CD4-positive, alpha-beta T cell treated with Interleukin-10 for 1 hour (primary cell): ENCODE data around the gene CDH13.

Source experiments
- DNase-seq: peaks from one replicate; pipeline ENCODE4 v3.0.0-alpha.2; 2020

The CDH13 gene

GRCh38 chr16:82855471-82855870 is 228.7 kb downstream of the CDH13 start:
- no peak for DNase-seq

GRCh38 chr16:82857693-82858365 is 231.1 kb downstream of the CDH13 start:
- no peak for DNase-seq

GRCh38 chr16:82859662-82860061 is 232.9 kb downstream of the CDH13 start:
- no peak for DNase-seq

- no peak for DNase-seq
Observed at GRCh38 chr16:82860071-82860470, 233.3 kb downstream of the CDH13 start.

- no peak for DNase-seq
Observed at GRCh38 chr16:82862057-82862456, 235.3 kb downstream of the CDH13 start.

- no peak for DNase-seq
Observed at GRCh38 chr16:82864332-82865040, 237.7 kb downstream of the CDH13 start.

- DNase-seq, result no peak
Observed at GRCh38 chr16:82865412-82865811, 238.6 kb downstream of the CDH13 start.

- DNase-seq, result no peak
Observed at GRCh38 chr16:82867485-82867884, 240.7 kb downstream of the CDH13 start.

- DNase-seq, result no peak
Observed at GRCh38 chr16:82874271-82874670, 247.5 kb downstream of the CDH13 start.

GRCh38 chr16:82874672-82875071 is 247.9 kb downstream of the CDH13 start:
- no peak for DNase-seq

- DNase-seq, result no peak
Observed at GRCh38 chr16:82876951-82877350, 250.2 kb downstream of the CDH13 start.

- DNase-seq, result no peak
Observed at GRCh38 chr16:82878466-82878865, 251.7 kb downstream of the CDH13 start.

GRCh38 chr16:82880346-82880745 is 253.6 kb downstream of the CDH13 start:
- no peak for DNase-seq

- no peak for DNase-seq
Observed at GRCh38 chr16:82881516-82881915, 254.7 kb downstream of the CDH13 start.

- DNase-seq, result no peak
Observed at GRCh38 chr16:82882226-82882625, 255.5 kb downstream of the CDH13 start.

- DNase-seq, result no peak
Observed at GRCh38 chr16:82882982-82883835, 256.4 kb downstream of the CDH13 start.

GRCh38 chr16:82884320-82884898 is 257.6 kb downstream of the CDH13 start:
- DNase-seq, result no peak

- DNase-seq, result no peak
Observed at GRCh38 chr16:82886146-82886545, 259.4 kb downstream of the CDH13 start.

GRCh38 chr16:82888591-82889001 is 261.8 kb downstream of the CDH13 start:
- no peak for DNase-seq

- DNase-seq, result no peak
Observed at GRCh38 chr16:82891424-82891823, 264.7 kb downstream of the CDH13 start.

- DNase-seq, result no peak
Observed at GRCh38 chr16:82891918-82892317, 265.1 kb downstream of the CDH13 start.

GRCh38 chr16:82892324-82892723 is 265.6 kb downstream of the CDH13 start:
- DNase-seq, result no peak

GRCh38 chr16:82895843-82896242 is 269.1 kb downstream of the CDH13 start:
- DNase-seq, result no peak
